Hepatocyte (in vitro differentiated cells): ENCODE results near the gene PITPNB. TPM values are rescaled to one million over a fixed set of nuclear protein-coding genes. Genes with fewer than 3 reads are reported as not detected.
A peak's percentile ranks its signal among the peaks of the same experiment; 100 is the strongest.

ENCODE experiments used
- DNase-seq: peaks from one replicate; pipeline ENCODE4 v3.0.0-alpha.2; 2016; ENCODE audit warnings: low spot score
- H2AFZ ChIP-seq: fragments of 200-600 bp; sonication (generic); 2 replicates; pipeline ENCODE4 v1.6.0; 2016; ENCODE audit warnings: antibody characterized with exemption, mild to moderate bottlenecking
- H3K27ac ChIP-seq: fragments of 200-600 bp; sonication (generic); 2 replicates; pipeline ENCODE4 v1.5.1; 2016; ENCODE audit warnings: mild to moderate bottlenecking
- H3K27me3 ChIP-seq: fragments of 200-600 bp; sonication (generic); 2 replicates; pipeline ENCODE4 v1.6.1; 2016
- H3K36me3 ChIP-seq: fragments of 200-600 bp; sonication (generic); replicated peaks from 2 replicates; pipeline ENCODE4 v1.5.1; 2016; ENCODE audit warnings: low read depth; ENCODE audit not compliant: insufficient read depth
- H3K4me1 ChIP-seq: fragments of 200-600 bp; sonication (generic); 2 replicates; pipeline ENCODE4 v1.5.1; 2016; ENCODE audit warnings: mild to moderate bottlenecking, moderate library complexity; ENCODE audit not compliant: insufficient read depth
- H3K4me2 ChIP-seq: fragments of 200-600 bp; sonication (generic); 2 replicates; pipeline ENCODE4 v1.6.0; 2016
- H3K4me3 ChIP-seq: fragments of 200-600 bp; sonication (generic); 2 replicates; pipeline ENCODE4 v1.5.1; 2016; ENCODE audit warnings: mild to moderate bottlenecking
- H3K79me2 ChIP-seq: fragments of 200-600 bp; sonication (generic); 2 replicates; pipeline ENCODE4 v1.6.0; 2017; ENCODE audit warnings: mild to moderate bottlenecking
- H3K9me2 ChIP-seq: fragments of 200-600 bp; sonication (generic); replicated peaks from 2 replicates; pipeline ENCODE4 v1.6.0; 2017; ENCODE audit warnings: mild to moderate bottlenecking; ENCODE audit not compliant: insufficient read depth
- H3K9me3 ChIP-seq: fragments of 200-600 bp; sonication (generic); 2 replicates; pipeline ENCODE4 v1.5.1; 2016; ENCODE audit warnings: low read depth, mild to moderate bottlenecking
- H4K20me1 ChIP-seq: fragments of 200-600 bp; sonication (generic); 2 replicates; pipeline ENCODE4 v1.6.0; 2016; ENCODE audit warnings: mild to moderate bottlenecking; ENCODE audit not compliant: insufficient read depth, poor library complexity, severe bottlenecking
- EZH2 ChIP-seq: fragments of 200-600 bp; sonication (generic); IDR thresholded peaks from 2 replicates; pipeline ENCODE4 v1.6.1; 2016; ENCODE audit warnings: antibody characterized with exemption, mild to moderate bottlenecking, borderline replicate concordance
- EZH2phosphoT487 ChIP-seq: fragments of 200-600 bp; sonication (generic); IDR thresholded peaks from one replicate; pipeline ENCODE4 v1.6.1; 2018; ENCODE audit warnings: antibody characterized with exemption, mild to moderate bottlenecking, low read depth, moderate library complexity; ENCODE audit not compliant: unreplicated experiment, severe bottlenecking
- WGBS: methylation state at CpG from one replicate; pipeline ENCODE4 v1.1.6; 2016; ENCODE audit warnings: low lambda C conversion rate; ENCODE audit errors: missing lambda C conversion rate; 5-methylcytosine and 5-hydroxymethylcytosine counted together
- polyA plus RNA-seq: library from polyadenylated mRNA; unstranded; fragments of >200 nt; fragmentation: Nextera tagmentation; extraction: Ambion mirVana; gene quantifications from 2 replicates; pipeline ENCODE4 v1.2.1, GENCODE V29; 2016
- total RNA-seq: library from RNA; depleted of rRNA; stranded (reverse); fragments of >200 nt; gene quantifications from 2 replicates; pipeline ENCODE4 v1.2.3, GENCODE V29; 2014
- TF ChIP-seq, protein P1 (sequence below): fragments of 200-600 bp; sonication (generic); IDR thresholded peaks from 2 replicates; pipeline ENCODE4 v1.5.1; 2016; ENCODE audit warnings: antibody characterized with exemption, mild to moderate bottlenecking; ENCODE audit not compliant: poor library complexity

The PITPNB gene
- total and polyA plus RNA-seq, 2 experiments from 2014 or later = 38.7 to 49.3 TPM

DNA sequence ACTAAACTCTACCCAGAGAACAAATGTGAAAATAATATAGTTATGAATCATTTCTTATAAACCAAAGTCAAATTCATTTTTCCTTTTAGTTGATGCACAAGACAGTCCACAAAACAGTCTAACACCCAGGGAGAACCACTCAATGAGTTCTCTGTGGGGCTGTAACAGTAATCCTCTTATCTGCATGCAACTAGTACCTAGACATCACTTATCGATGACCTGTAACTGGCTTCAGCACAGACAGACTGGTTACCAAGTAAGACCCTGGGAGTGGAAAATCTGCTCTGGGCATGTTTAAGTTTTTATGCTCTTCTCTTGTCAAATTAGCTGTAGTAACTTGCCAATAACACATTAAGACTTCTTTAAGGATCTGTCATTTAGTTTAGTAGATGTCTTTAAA, 46.6 kb downstream of the PITPNB start:
- Histone ChIP-seq H3K4me2 (no peak overlapping the region), H3K9me2 (no peaks in the 10 kb centered on the region), H3K9me3 (no peaks in the 10 kb centered on the region), H3K4me3 (no peak overlapping the region), H4K20me1 (no peaks in the 10 kb centered on the region), H3K36me3 (no peaks in the 10 kb centered on the region), H3K4me1 (peaks cover 54% of the 10 kb centered on the region), H3K27me3 (no peaks in the 10 kb centered on the region), H3K27ac (peak overlapping the region; percentile 92), H3K79me2 (peaks cover 26% of the 10 kb centered on the region), H2AFZ (no peak overlapping the region)
- TF ChIP-seq EZH2 (no peak), EZH2phosphoT487 (no peak)
- TF ChIP-seq, protein P1, sequence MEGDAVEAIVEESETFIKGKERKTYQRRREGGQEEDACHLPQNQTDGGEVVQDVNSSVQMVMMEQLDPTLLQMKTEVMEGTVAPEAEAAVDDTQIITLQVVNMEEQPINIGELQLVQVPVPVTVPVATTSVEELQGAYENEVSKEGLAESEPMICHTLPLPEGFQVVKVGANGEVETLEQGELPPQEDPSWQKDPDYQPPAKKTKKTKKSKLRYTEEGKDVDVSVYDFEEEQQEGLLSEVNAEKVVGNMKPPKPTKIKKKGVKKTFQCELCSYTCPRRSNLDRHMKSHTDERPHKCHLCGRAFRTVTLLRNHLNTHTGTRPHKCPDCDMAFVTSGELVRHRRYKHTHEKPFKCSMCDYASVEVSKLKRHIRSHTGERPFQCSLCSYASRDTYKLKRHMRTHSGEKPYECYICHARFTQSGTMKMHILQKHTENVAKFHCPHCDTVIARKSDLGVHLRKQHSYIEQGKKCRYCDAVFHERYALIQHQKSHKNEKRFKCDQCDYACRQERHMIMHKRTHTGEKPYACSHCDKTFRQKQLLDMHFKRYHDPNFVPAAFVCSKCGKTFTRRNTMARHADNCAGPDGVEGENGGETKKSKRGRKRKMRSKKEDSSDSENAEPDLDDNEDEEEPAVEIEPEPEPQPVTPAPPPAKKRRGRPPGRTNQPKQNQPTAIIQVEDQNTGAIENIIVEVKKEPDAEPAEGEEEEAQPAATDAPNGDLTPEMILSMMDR = no peak
- no peak for DNase-seq
- 91% methylated on average over 1 of the region's 1 CpG for WGBS

DNA sequence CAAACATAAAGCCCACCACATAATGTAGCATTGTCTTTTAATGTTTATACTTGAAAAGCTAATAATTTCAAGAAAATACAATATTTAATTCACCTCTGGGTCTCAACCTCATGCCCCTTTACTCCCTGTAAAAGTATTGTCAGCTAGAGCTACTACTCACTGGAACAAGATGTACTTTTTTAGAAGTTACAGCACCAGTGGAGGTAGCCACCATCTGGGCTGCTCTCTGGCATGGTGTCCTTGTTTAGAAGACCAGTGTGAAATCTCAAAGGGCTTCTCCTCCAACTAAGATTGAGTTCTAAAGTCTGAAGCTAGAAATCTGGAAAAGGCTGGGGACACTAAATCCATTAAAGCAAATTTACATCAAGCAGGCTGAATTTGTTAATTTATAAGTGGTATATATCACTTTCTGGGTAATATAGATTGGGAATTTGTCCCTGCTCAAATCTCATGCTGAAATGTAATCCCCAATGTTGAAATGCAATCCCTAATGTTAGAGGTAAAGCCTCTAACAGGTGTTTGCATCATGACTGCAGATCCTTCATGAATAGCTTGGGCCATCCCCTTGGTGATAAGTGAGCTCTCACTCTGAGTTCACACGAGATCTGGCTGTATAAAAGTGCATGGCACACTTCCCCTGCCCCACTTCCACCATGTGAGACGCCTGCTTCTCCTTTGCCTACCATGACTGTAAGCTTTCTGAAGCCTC, 47.6 kb downstream of the PITPNB start:
- H3K4me1 ChIP-seq = peaks cover 64% of the 10 kb centered on the region
- TF ChIP-seq EZH2phosphoT487 (no peak), EZH2 (no peak)
- TF ChIP-seq, protein P1 = no peak
- no peaks in the 10 kb centered on the region for H3K9me2 ChIP-seq
- H3K27ac ChIP-seq = peak overlapping the region; percentile 92
- H3K79me2 ChIP-seq = peaks cover 21% of the 10 kb centered on the region
- no peak overlapping the region for H3K4me3 ChIP-seq
- DNase-seq = no peak
- no peaks in the 10 kb centered on the region for H3K27me3 ChIP-seq
- H2AFZ ChIP-seq = no peak overlapping the region
- no peaks in the 10 kb centered on the region for H3K36me3 ChIP-seq
- 87% methylated on average over 2 of the region's 2 CpGs for WGBS
- no peaks in the 10 kb centered on the region for H4K20me1 ChIP-seq
- no peaks in the 10 kb centered on the region for H3K9me3 ChIP-seq
- peak overlapping the region; percentile 60 for H3K4me2 ChIP-seq

GRCh38 chr22:27870234-27871191, 48.5 kb downstream of the PITPNB start:
- Histone ChIP-seq H3K9me2 (no peaks in the 10 kb centered on the region), H3K27ac (peak overlapping the region; percentile 92), H3K4me3 (no peak overlapping the region), H3K4me1 (peaks cover 73% of the 10 kb centered on the region), H2AFZ (no peak overlapping the region), H3K9me3 (no peaks in the 10 kb centered on the region), H3K79me2 (peaks cover 12% of the 10 kb centered on the region), H3K27me3 (no peaks in the 10 kb centered on the region), H3K36me3 (no peaks in the 10 kb centered on the region), H3K4me2 (peak overlapping the region; percentile 61), H4K20me1 (no peaks in the 10 kb centered on the region)
- peak; percentile 59 for DNase-seq
- TF ChIP-seq EZH2 (no peak), EZH2phosphoT487 (no peak)
- TF ChIP-seq, protein P1 = no peak
- WGBS = 71% methylated on average over 2 of the region's 2 CpGs
